GM12865 (cell line): ENCODE data around the gene PEAR1.

Source experiments
- DNase-seq: peaks from one replicate; pipeline ENCODE4 v3.0.0; 2010; ENCODE audit warnings: low read depth
- H3K4me3 ChIP-seq: 2 replicates; pipeline ENCODE4 v1.5.1; 2011; ENCODE audit warnings: mild to moderate bottlenecking, low read depth, low read length, control low read depth
- TF ChIP-seq, protein P1 (sequence below): IDR thresholded peaks from 2 replicates; pipeline ENCODE4 v1.5.1; 2011; ENCODE audit warnings: low read length, control low read depth, low read depth, inconsistent platforms; ENCODE audit not compliant: insufficient read depth; ENCODE audit errors: missing control alignments

PEAR1 gene

DNA sequence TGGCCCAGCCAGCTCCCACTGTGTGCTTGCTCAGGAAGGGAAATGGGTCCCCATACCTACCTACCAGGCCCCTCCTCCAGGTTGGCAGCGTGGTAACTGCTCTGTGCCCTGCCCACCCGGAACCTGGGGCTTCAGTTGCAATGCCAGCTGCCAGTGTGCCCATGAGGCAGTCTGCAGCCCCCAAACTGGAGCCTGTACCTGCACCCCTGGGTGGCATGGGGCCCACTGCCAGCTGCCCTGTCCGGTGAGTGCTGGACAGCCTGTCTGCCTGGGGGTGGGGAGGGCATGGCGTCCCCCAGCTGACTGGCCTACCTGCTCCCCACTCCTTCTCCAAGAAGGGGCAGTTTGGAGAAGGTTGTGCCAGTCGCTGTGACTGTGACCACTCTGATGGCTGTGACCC lies 16.2 kb downstream of the PEAR1 start:
- no peak overlapping the region for H3K4me3 ChIP-seq
- TF ChIP-seq, protein P1, sequence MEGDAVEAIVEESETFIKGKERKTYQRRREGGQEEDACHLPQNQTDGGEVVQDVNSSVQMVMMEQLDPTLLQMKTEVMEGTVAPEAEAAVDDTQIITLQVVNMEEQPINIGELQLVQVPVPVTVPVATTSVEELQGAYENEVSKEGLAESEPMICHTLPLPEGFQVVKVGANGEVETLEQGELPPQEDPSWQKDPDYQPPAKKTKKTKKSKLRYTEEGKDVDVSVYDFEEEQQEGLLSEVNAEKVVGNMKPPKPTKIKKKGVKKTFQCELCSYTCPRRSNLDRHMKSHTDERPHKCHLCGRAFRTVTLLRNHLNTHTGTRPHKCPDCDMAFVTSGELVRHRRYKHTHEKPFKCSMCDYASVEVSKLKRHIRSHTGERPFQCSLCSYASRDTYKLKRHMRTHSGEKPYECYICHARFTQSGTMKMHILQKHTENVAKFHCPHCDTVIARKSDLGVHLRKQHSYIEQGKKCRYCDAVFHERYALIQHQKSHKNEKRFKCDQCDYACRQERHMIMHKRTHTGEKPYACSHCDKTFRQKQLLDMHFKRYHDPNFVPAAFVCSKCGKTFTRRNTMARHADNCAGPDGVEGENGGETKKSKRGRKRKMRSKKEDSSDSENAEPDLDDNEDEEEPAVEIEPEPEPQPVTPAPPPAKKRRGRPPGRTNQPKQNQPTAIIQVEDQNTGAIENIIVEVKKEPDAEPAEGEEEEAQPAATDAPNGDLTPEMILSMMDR, result no peak
- DNase-seq, result no peak

DNA sequence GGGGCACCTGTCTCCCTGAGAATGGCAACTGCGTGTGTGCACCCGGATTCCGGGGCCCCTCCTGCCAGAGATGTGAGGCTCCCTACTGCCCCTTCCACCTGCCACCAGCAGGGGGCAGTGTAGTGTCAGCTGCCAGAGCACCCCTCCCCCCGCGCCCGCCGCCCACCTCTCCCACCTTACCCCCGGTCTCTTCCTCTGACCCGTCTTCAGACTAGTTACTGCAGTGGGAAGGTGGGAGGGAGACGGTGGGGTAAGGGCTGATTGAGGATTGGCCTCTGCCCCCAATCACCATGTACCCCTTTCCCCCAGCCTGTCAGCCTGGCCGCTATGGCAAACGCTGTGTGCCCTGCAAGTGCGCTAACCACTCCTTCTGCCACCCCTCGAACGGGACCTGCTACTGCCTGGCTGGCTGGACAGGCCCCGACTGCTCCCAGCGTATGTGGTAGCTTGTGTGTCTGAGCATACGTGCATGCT lies 16.8 kb downstream of the PEAR1 start:
- peak; percentile 58 for DNase-seq
- TF ChIP-seq, protein P1, result peak; percentile 92
- H3K4me3 ChIP-seq, result no peak overlapping the region

DNA sequence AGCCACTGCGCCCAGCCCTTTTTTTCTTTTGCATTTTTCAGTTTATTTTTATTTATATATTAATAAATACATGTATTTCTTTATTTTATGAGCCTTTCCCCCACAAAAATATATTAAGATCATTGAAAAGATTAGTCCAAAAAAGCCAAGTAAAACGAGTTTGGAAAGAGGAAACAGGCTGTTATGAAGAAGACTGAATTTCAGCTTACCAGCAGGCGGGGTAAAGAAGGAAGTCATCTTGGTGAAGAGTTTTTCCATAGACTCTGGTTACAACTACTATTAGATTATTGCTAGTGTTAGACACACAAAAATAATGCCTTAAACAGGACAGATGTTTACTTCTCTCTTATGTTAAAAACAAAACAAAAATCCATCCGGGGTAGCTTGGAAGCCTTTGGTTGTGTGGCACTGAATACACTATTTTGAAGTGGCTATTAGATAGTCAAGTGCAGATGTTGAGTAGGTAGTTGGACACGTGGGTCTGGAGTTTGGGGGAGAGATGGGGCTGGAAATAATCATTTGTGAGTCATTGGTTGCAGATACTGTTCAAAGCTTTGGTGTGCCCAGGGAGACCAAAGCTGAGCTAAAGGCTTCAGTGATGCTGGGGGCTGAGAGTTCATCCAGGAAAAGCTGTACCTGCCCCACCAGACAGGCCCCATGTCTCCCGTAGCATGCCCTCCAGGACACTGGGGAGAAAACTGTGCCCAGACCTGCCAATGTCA lies 18.2 kb downstream of the PEAR1 start:
- no peak for DNase-seq
- TF ChIP-seq, protein P1, result no peak
- H3K4me3 ChIP-seq, result no peak overlapping the region

DNA sequence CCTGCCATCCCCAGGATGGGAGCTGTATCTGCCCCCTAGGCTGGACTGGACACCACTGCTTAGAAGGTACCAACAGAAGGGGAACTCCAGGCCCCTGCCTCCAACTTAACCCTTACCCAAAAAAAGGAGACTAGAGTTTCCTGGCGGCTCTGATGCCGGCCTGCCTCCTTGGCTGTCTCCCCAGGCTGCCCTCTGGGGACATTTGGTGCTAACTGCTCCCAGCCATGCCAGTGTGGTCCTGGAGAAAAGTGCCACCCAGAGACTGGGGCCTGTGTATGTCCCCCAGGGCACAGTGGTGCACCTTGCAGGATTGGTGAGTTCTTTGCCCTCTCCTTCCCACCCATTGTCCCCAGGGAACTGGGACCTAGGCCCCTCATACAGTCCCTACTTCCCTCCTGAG lies 18.8 kb downstream of the PEAR1 start:
- no peak overlapping the region for H3K4me3 ChIP-seq
- DNase-seq, result no peak
- TF ChIP-seq, protein P1, result no peak

DNA sequence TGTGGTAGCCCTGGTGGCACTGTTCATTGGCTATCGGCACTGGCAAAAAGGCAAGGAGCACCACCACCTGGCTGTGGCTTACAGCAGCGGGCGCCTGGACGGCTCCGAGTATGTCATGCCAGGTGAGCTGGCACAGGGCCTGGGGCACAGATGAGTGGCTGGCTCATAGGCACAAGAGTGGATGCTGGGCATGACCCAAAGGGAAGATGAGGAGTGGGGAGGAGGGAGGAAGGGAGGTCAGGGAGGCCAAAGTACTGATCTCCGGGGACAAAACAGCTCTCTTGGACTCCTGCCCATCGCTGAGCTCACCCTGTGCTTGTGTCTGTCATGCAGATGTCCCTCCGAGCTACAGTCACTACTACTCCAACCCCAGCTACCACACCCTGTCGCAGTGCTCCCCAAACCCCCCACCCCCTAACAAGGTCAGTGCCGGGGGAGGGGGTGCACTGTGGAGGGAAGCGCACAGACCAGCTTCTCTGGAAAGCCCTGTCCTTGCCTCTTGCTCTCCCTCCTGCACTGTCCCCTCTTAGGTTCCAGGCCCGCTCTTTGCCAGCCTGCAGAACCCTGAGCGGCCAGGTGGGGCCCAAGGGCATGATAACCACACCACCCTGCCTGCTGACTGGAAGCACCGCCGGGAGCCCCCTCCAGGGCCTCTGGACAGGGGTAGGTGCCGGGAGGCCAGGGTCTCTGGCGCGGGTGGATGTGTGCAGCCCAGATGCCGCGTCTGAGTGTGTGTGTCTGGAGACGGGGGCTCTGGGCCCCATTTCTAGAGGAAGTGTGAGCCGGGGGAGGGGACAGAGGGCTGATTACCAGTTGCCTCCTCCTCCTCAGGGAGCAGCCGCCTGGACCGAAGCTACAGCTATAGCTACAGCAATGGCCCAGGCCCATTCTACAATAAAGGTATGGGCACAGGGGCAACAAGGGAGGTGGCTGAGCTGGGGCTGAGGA lies 19.6 kb downstream of the PEAR1 start:
- no peak overlapping the region for H3K4me3 ChIP-seq
- no peak for DNase-seq
- TF ChIP-seq, protein P1, result peak; percentile 13

DNA sequence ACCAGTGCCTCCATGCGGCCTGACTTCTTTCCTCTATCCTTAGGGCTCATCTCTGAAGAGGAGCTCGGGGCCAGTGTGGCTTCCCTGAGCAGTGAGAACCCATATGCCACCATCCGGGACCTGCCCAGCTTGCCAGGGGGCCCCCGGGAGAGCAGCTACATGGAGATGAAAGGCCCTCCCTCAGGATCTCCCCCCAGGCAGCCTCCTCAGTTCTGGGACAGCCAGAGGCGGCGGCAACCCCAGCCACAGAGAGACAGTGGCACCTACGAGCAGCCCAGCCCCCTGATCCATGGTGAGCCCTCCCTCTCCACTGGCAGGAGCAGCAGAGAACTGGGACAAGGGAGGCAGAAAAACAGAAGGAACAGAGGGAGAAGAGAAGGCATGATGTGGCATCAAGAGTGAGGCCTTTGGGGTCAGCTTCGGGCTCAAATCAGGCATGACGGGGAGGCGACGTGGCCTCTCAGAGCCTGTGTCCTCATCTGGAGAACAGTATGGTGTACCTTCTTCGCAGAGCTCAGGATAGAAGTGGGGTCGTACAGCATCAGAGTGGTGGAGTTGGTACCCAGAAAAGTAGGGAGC lies 20.4 kb downstream of the PEAR1 start:
- H3K4me3 ChIP-seq, result no peak overlapping the region
- TF ChIP-seq, protein P1, result no peak
- DNase-seq, result no peak
